Thoracic aorta (tissue), 2 donors: Measurements from ENCODE around the gene EXOC6B. TPM values are rescaled to one million over a fixed set of nuclear protein-coding genes. Genes with fewer than 3 reads are reported as not detected.

Experiments
- ATAC-seq: fragments of 150-250 bp; one replicate; pipeline ENCODE4 v1.8.0; 2017; ENCODE audit warnings: low read depth; ENCODE audit not compliant: insufficient number of reproducible peaks, low FRiP score
- DNase-seq: peaks from one replicate; pipeline ENCODE4 v3.0.0-alpha.2; 2020; ENCODE audit warnings: low spot score
- H3K27ac ChIP-seq, 2 donors: fragments of 200-600 bp; sonication (generic); 1 replicate in 1 of 2; 2 replicates in 1 of 2; pipeline ENCODE4 v1.5.1; 2016; ENCODE audit warnings: mild to moderate bottlenecking in 2 of 2, moderate library complexity in 2 of 2
- H3K27me3 ChIP-seq: fragments of 200-600 bp; sonication (generic); replicated peaks from 2 replicates; pipeline ENCODE4 v1.6.0; 2016; ENCODE audit warnings: mild to moderate bottlenecking; ENCODE audit not compliant: insufficient read depth
- H3K36me3 ChIP-seq: fragments of 200-600 bp; sonication (generic); one replicate; pipeline ENCODE4 v1.5.1; 2016
- H3K4me1 ChIP-seq, 2 donors: fragments of 200-600 bp; sonication (generic); 1 replicate in 1 of 2; 2 replicates in 1 of 2; pipeline versions ENCODE4 v1.5.1 to v1.6.0; 2016; ENCODE audit warnings: low read depth in 2 of 2, mild to moderate bottlenecking in 1 of 2; ENCODE audit not compliant: control insufficient read depth in 1 of 2
- H3K4me3 ChIP-seq: fragments of 200-600 bp; sonication (generic); 2 replicates; pipeline ENCODE4 v1.5.1; 2016; ENCODE audit warnings: mild to moderate bottlenecking
- H3K9me3 ChIP-seq: fragments of 200-600 bp; sonication (generic); 2 replicates; pipeline ENCODE4 v1.5.1; 2016
- CTCF ChIP-seq: fragments of 200-600 bp; sonication (generic); IDR thresholded peaks from one replicate; pipeline ENCODE4 v1.5.1; 2019; ENCODE audit warnings: antibody characterized with exemption
- total RNA-seq, 2 donors: library from RNA; depleted of rRNA; stranded (reverse); fragments of >200 nt; gene quantifications; one replicate each; pipeline versions ENCODE4 v1.1.0 to v1.2.3, GENCODE V29; 2016

Gene EXOC6B
- total RNA-seq, 2 donors from 2014 or later, result 29.6 to 44.5 TPM

- Histone ChIP-seq H3K4me3 (no peak overlapping the region), H3K9me3 (no peaks in the 10 kb centered on the region), H3K27me3 (no peaks in the 10 kb centered on the region), H3K36me3 (no peaks in the 10 kb centered on the region), H3K27ac (no peak overlapping the region), H3K4me1 (no peaks in the 10 kb centered on the region)
- ATAC-seq (no peak), DNase-seq (no peak)
- TF ChIP-seq CTCF, result no peak
These were observed 206.2 kb downstream of the EXOC6B start for GRCh38 chr2:72619626-72620025.

GRCh38 chr2:72613931-72614330 is 211.9 kb downstream of the EXOC6B start:
- TF ChIP-seq CTCF, result no peak
- no peak overlapping the region for H3K4me3 ChIP-seq
- DNase-seq (no peak), ATAC-seq (no peak)
- no peaks in the 10 kb centered on the region for H3K9me3 ChIP-seq
- H3K27ac ChIP-seq, result no peak overlapping the region
- no peaks in the 10 kb centered on the region for H3K27me3 ChIP-seq
- H3K4me1 ChIP-seq, result no peaks in the 10 kb centered on the region
- no peaks in the 10 kb centered on the region for H3K36me3 ChIP-seq

GRCh38 chr2:72612614-72613160 is 213.1 kb downstream of the EXOC6B start:
- DNase-seq, result no peak
- Histone ChIP-seq H3K27me3 (no peaks in the 10 kb centered on the region), H3K4me1 (no peaks in the 10 kb centered on the region), H3K27ac (no peak overlapping the region), H3K9me3 (no peaks in the 10 kb centered on the region), H3K36me3 (no peaks in the 10 kb centered on the region), H3K4me3 (no peak overlapping the region)
- no peak for ATAC-seq
- no peak for TF ChIP-seq CTCF

- DNase-seq, result no peak
- TF ChIP-seq CTCF, result no peak
- H3K4me3 ChIP-seq, result no peak overlapping the region
- no peak overlapping the region for H3K27ac ChIP-seq
- H3K36me3 ChIP-seq, result no peaks in the 10 kb centered on the region
- no peak for ATAC-seq
- H3K9me3 ChIP-seq, result no peaks in the 10 kb centered on the region
- no peaks in the 10 kb centered on the region for H3K27me3 ChIP-seq
- no peaks in the 10 kb centered on the region for H3K4me1 ChIP-seq
These were observed 218.6 kb downstream of the EXOC6B start for GRCh38 chr2:72607189-72607588.

- no peak overlapping the region for H3K27ac ChIP-seq
- DNase-seq (no peak), ATAC-seq (no peak)
- no peak overlapping the region for H3K4me3 ChIP-seq
- H3K9me3 ChIP-seq, result no peaks in the 10 kb centered on the region
- TF ChIP-seq CTCF, result peak; percentile 26
- no peaks in the 10 kb centered on the region for H3K4me1 ChIP-seq
- H3K27me3 ChIP-seq, result no peaks in the 10 kb centered on the region
- H3K36me3 ChIP-seq, result no peaks in the 10 kb centered on the region
These were observed 219.9 kb downstream of the EXOC6B start for GRCh38 chr2:72605836-72606442.
